ENCODE measurements around the gene BCAS1.

Gene BCAS1

DNA sequence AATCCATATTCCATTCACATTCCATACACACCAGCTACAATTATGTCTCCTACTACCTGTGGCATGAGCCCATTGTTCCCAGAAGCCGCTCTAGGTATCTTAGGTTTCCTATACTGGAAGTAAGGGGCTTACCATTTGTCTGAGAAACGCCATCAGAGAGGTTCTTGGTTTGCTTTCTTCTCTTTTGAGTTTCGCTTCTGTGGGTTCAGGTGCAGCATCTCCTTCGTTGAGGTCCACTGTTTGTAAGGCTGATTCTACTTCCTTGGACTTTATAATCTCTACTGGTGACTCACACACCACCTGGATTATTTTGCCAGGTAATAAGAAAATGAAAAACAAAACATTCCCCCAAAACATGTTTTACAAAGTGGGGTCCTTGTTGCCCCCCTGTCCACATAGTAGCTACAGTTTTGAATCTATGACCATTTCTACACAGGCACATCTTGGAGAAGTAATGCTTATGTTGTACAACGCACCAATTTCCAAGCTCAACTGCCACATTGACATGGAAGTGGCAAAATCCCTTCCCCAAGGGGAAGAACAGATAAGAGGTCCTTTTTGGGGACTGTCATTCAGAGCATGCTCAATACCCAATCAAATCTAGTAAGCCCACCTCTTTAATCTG, 103.5 kb downstream of the BCAS1 start:
- no peak overlapping the region for H3K27ac ChIP-seq
- TF ChIP-seq, protein P1, sequence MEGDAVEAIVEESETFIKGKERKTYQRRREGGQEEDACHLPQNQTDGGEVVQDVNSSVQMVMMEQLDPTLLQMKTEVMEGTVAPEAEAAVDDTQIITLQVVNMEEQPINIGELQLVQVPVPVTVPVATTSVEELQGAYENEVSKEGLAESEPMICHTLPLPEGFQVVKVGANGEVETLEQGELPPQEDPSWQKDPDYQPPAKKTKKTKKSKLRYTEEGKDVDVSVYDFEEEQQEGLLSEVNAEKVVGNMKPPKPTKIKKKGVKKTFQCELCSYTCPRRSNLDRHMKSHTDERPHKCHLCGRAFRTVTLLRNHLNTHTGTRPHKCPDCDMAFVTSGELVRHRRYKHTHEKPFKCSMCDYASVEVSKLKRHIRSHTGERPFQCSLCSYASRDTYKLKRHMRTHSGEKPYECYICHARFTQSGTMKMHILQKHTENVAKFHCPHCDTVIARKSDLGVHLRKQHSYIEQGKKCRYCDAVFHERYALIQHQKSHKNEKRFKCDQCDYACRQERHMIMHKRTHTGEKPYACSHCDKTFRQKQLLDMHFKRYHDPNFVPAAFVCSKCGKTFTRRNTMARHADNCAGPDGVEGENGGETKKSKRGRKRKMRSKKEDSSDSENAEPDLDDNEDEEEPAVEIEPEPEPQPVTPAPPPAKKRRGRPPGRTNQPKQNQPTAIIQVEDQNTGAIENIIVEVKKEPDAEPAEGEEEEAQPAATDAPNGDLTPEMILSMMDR (conservative IDR thresholded peaks at IDR 0.05), result no peak
- no peak for TF ChIP-seq ZFX (IDR thresholded peaks at IDR 0.05)

DNA sequence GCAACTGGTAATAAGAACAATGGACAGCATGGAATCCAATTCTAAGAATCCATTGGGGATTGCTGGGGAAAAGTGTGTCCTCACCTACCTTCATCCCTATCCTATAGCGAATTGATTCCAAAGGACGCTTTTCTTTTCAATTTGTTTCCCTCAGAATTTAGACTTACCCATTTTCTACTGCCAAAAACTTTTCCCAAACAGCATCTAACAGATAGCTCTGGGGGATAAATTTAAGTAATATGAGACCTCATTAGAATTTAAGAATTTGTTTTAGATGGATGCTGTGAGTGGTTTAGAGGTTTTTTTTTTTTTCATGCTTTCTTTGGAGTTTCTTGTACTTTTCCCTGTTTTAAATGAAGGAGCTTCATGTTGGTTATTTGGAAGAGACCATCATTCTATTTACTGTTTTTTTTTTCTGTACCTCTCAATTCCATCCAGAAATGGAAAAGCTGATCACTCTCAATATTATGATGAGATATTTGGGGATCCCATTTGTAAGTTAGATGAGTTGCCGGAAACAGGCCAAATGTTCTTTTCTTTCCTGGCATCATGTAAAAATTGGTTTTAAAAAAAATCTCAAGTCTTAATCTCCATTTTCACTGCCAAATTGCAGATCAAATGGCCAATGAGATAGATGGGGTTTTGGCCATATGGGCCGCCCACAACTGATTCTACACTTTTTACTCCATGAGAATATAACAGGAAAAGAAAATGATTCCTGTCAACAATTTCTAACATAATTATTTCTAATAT, 105.7 kb downstream of the BCAS1 start:
- TF ChIP-seq ZFX (IDR thresholded peaks at IDR 0.05), result no peak
- TF ChIP-seq, protein P1 (conservative IDR thresholded peaks at IDR 0.05), result no peak
- no peak overlapping the region for H3K27ac ChIP-seq

DNA sequence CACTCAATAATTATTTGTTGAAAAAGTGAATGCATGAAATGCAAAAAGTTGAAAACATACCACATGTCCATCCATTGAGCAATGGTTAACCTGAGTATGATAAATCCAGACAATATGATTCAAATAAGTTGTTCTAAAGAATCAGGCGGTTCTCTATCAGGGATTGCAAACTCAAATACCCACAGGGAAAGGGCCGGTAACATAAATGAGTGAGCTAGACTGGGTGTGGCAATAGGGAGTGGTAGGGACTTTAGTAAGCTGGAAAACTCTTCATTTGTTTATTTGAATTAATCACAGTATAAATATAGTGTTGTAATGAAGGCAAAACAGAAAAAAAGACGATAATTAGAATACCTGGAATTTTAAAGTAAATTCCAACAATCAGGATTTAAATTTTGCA, 106.3 kb downstream of the BCAS1 start:
- TF ChIP-seq, protein P1 (conservative IDR thresholded peaks at IDR 0.05), result no peak
- no peak for TF ChIP-seq ZFX (IDR thresholded peaks at IDR 0.05)
- no peak overlapping the region for H3K27ac ChIP-seq

DNA sequence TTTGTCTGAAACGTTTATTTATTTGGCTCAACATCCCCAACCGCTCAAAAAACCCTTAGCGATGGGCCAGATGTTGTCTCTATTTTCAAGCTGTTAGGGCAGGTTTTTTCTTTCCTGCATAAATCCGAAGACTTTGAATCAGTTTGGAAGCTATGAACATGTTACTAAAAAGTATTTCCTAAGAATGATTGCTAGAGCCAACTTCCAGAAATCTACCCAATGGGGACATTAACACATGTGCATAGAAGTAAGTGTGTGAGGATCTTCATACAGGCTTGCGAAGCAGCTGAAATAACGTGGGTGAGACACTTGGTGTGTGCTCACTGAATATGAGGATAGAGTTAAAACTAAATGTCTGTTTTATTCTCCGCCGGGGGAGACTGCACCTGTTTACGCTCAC, 106.8 kb downstream of the BCAS1 start:
- TF ChIP-seq ZFX (IDR thresholded peaks at IDR 0.05), result no peak
- TF ChIP-seq, protein P1 (conservative IDR thresholded peaks at IDR 0.05), result no peak

DNA sequence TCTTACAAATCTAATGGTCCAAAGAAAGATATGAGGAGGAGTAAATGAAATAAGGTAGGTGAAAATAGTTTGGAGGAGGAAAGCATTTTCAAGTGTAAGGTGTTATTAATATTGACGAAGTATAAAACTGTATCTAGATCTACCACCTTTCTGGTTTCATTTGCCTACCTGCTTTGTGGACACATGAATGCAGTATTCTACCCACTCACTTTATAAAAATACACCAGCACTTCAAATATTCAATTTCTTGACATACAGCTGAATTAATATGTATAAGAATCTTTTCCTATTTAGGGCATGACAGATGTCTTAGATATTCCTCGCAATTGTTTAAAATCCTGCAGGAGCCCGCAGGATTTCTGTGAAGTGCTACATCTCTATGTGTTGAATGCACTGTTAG, 108.0 kb downstream of the BCAS1 start:
- TF ChIP-seq, protein P1 (conservative IDR thresholded peaks at IDR 0.05), result no peak
- no peak for TF ChIP-seq ZFX (IDR thresholded peaks at IDR 0.05)
- H3K27ac ChIP-seq, result no peak overlapping the region

More for the DNA sequence above, 106.8 kb downstream of the BCAS1 start:
- no peak overlapping the region for H3K27ac ChIP-seq

DNA sequence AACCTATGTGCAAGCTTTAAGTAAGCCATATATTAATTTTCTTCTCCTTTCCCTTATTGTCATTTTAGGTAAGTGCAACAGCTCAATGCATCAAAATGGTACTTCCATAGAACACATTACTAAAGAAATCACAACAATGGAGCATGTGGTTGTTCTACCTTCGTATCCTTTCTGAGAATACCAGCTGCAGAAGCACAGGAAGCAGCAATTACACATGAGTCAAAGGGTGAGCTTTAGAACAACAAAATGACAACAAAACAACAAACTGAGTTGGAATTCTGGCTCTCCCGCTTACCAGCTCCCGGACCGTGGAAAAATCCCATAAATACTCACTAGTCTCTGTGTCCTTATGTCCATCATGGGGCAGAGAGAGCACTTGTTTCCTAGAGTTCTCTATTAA, 108.9 kb downstream of the BCAS1 start:
- TF ChIP-seq, protein P1 (conservative IDR thresholded peaks at IDR 0.05), result no peak
- no peak for TF ChIP-seq ZFX (IDR thresholded peaks at IDR 0.05)
- H3K27ac ChIP-seq, result no peak overlapping the region

DNA sequence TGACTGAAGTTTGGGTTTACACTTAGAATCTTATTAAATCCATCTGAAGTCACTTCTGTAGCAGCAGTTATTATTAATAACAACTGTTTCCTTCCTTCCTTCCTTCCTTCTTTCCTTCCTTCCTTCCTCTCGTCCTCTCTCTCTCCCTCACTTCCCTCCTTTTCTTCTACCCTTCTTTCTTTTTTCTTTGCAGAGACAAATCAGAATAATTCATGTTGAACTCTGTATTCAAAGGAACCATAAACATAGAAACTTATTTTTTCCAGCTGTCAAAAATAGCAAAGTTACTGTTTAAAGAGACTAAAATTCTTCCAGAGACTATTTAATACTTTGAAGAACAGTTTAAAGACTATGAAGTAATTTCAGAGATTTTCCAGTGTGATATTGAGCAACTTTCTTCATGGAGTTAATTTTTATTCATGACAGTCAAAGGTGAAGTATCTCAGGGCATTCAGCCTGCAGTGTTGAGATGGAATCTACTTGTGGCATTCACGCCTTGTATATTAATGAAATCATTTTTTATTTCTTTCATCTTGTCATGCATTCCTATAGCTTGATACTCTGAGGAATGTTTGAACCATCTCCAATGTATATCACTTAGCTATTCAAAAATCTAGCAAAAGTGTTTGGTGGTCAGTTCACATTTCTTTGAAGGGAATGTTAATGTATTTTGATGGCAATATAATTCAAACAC, 109.7 kb downstream of the BCAS1 start:
- H3K27ac ChIP-seq, result no peak overlapping the region

More for the DNA sequence above, 109.7 kb downstream of the BCAS1 start:
- TF ChIP-seq ZFX (IDR thresholded peaks at IDR 0.05), result no peak
- TF ChIP-seq, protein P1 (conservative IDR thresholded peaks at IDR 0.05), result no peak

All from C4-2B (cell line).